ENCODE measurements around the gene GAST.

- TF ChIP-seq POLR2AphosphoS5 (IDR thresholded peaks at IDR 0.05) (no peak), CTCF (IDR thresholded peaks at IDR 0.05) (no peak)
Observed at GRCh38 chr17:41690497-41690896, 21.6 kb upstream of the GAST start.
